Prostate gland (tissue), 2 donors: ENCODE results near the gene ALDH1L1. TPM values are rescaled to one million over a fixed set of nuclear protein-coding genes. Genes with fewer than 3 reads are reported as not detected.

ENCODE experiments used
- DNase-seq: peaks from one replicate; pipeline ENCODE4 v3.0.0-alpha.2; 2019; ENCODE audit warnings: low spot score
- H3K27ac ChIP-seq, 2 donors: fragments of 200-600 bp; sonication (generic); 2 replicates each; pipeline ENCODE4 v1.5.1; 2017 to 2019
- H3K27me3 ChIP-seq: fragments of 200-600 bp; sonication (generic); replicated peaks from 2 replicates; pipeline ENCODE4 v1.5.1; 2019; ENCODE audit not compliant: insufficient read depth
- H3K36me3 ChIP-seq, 2 donors: fragments of 200-600 bp; sonication (generic); 1 replicate in 1 of 2; 2 replicates in 1 of 2; pipeline versions ENCODE4 v1.5.1 to v1.8.1; 2017 to 2019
- H3K4me1 ChIP-seq: fragments of 200-600 bp; sonication (generic); replicated peaks from 2 replicates; pipeline ENCODE4 v1.5.1; 2019
- H3K4me3 ChIP-seq, 2 donors: fragments of 200-600 bp; sonication (generic); 2 replicates each; pipeline ENCODE4 v1.5.1; 2017 to 2019
- H3K9me3 ChIP-seq: fragments of 200-600 bp; sonication (generic); 2 replicates; pipeline ENCODE4 v1.5.1; 2017
- POLR2A ChIP-seq: fragments of 450-650 bp; IDR thresholded peaks from one replicate; pipeline ENCODE4 v1.6.1; 2016; ENCODE audit warnings: antibody characterized with exemption, mild to moderate bottlenecking
- POLR2AphosphoS5 ChIP-seq: sonication (generic); formaldehyde crosslinking; IDR thresholded peaks from one replicate; pipeline ENCODE4 v1.6.1; 2017; ENCODE audit warnings: antibody characterized with exemption
- WGBS: methylation state at CpG from one replicate; pipeline ENCODE4 v1.1.5; 2018; 5-methylcytosine and 5-hydroxymethylcytosine counted together
- intact Hi-C: fragments of 100-400 bp; cut with DNase I; formaldehyde crosslinking; loops from one replicate; pipeline ENCODE4 v1.14.2; 2022
- total RNA-seq, 2 donors: library from RNA; depleted of rRNA; stranded (reverse); fragments of >200 nt; gene quantifications; one replicate each; pipeline ENCODE4 v1.1.0, GENCODE V29; 2016
- TF ChIP-seq, protein P1 (sequence below), 4 experiments: fragments of 200-600 bp in 2 of 4; fragments of 450-650 bp in 2 of 4; sonication (generic) in 2 of 4; IDR thresholded peaks; 1 replicate in 3 of 4; 2 replicates in 1 of 4; pipeline ENCODE4 v1.5.1; 2016 to 2019; ENCODE audit warnings: antibody characterized with exemption in 4 of 4, mild to moderate bottlenecking in 2 of 4, moderate library complexity in 2 of 4

ALDH1L1 gene
- total RNA-seq, 2 donors from 2014 or later, result 19.6 to 57.3 TPM

DNA sequence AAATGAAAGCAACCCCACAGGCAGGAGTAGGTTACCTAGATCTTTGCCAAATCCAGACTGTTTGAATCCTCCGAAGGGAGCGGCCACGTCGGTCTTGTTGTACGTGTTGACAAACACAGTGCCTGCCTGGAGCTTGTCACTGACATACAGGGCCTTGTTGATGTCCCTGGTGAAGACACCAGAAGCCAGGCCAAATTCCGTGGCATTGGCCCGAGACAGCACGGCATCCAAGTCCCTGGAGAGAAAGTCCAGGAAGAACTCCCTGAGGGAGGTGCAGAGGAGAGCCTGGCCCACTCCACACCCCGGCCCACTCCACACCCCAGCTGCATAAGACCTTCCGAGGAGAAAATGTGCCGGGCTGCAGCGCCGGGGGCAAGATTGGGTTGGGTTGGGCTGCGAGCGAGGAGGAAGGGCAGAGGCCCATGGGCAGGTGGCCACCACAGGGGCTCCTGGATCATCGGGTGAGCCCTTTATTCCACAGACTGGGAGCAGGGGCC is 74.6 kb downstream of the ALDH1L1 start:
- TF ChIP-seq, protein P1, sequence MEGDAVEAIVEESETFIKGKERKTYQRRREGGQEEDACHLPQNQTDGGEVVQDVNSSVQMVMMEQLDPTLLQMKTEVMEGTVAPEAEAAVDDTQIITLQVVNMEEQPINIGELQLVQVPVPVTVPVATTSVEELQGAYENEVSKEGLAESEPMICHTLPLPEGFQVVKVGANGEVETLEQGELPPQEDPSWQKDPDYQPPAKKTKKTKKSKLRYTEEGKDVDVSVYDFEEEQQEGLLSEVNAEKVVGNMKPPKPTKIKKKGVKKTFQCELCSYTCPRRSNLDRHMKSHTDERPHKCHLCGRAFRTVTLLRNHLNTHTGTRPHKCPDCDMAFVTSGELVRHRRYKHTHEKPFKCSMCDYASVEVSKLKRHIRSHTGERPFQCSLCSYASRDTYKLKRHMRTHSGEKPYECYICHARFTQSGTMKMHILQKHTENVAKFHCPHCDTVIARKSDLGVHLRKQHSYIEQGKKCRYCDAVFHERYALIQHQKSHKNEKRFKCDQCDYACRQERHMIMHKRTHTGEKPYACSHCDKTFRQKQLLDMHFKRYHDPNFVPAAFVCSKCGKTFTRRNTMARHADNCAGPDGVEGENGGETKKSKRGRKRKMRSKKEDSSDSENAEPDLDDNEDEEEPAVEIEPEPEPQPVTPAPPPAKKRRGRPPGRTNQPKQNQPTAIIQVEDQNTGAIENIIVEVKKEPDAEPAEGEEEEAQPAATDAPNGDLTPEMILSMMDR (IDR thresholded peaks at IDR 0.05), result no peak
- TF ChIP-seq POLR2AphosphoS5 (no peak), POLR2A (no peak)
- DNase-seq, result no peak

DNA sequence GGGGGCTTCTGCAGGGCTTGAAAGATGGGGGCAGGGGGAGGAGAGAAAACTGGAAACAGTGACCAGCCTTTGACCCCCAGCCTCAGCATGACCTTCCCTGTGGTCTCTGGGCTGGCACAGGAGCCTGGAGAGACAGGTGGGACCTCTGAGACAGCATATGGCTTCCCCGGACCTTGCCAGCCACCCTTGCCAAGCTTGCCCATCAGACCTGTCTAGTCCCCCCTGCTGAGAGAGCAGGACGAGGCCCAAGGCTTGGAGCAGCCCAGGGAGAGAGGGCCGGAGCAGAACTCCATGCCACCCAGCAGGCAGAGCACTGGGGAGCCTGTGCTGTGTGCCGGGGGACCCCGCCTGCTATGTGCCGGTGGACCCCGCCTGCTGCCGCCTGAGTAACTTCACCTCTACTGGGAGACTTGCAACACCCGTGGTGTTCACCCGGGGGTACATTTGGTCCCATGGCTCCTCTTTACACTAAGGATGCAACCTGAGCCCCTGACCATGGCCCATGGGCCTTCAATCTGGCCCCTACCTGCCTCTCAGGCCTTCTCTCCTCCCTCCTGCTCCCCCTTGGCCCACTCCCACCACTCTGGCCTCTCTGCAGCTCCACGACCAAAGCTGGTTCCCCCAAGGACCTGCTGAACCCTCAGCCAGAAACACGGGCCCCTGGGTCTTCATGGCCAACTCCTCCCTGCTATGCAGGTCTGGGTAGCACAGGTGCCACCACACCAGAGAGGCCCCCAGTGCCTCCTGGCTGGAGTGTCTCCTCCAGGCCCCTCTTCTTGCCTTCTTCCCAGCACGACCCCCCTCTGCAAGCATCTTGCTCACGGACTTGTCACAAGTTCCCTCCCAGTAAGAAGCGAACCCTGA is 75.4 kb downstream of the ALDH1L1 start:
- DNase-seq, result no peak
- Histone ChIP-seq H3K4me1 (no peaks in the 10 kb centered on the region), H3K36me3 (no peaks in the 10 kb centered on the region), H3K27me3 (no peaks in the 10 kb centered on the region), H3K27ac (no peak overlapping the region), H3K4me3 (no peak overlapping the region), H3K9me3 (no peaks in the 10 kb centered on the region)
- WGBS, result 90% methylated on average over 11 of the region's 15 CpGs
- intact Hi-C loops, result no loop called here
- TF ChIP-seq POLR2A (no peak), POLR2AphosphoS5 (no peak)
- TF ChIP-seq, protein P1 (IDR thresholded peaks at IDR 0.05), result no peak

More for the DNA sequence above, 74.6 kb downstream of the ALDH1L1 start:
- WGBS, result 89% methylated on average over 14 of the region's 16 CpGs
- no peak overlapping the region for H3K27ac ChIP-seq
- H3K9me3 ChIP-seq, result no peaks in the 10 kb centered on the region
- no peaks in the 10 kb centered on the region for H3K27me3 ChIP-seq
- intact Hi-C loops, result no loop called here
- H3K36me3 ChIP-seq, result no peaks in the 10 kb centered on the region
- H3K4me1 ChIP-seq, result no peaks in the 10 kb centered on the region
- H3K4me3 ChIP-seq, result no peak overlapping the region

DNA sequence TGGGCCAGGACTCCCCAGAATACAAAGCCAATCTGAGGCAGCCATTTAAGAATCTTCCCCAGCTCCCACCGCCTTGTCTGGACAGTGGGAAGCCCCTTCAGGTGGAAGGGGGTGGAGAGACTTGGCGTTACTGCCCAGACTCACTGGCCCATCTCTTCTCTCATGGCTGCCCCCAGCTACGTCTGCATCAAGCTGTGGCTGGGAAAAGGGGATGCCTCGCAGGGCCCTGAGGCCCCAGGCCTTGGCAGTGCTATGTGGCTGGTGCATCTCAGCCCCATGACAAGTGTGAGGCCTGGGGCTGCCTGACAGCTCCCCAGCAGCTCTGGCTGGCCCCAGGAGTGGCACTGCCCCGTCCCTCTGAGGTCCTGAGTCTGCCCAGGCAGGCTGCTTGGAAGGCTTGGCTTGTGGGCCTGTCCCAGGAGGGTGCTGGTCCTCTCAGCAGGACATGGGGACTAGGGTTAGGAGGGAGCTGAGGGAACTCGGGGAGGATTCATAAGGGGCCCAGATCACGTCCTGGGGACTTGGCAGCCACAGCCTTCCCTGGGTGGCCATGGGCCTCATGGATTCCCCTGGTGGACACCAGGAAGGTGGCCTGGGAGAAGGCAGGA is 76.3 kb downstream of the ALDH1L1 start:
- Histone ChIP-seq H3K4me3 (no peak overlapping the region), H3K4me1 (no peaks in the 10 kb centered on the region), H3K27ac (no peak overlapping the region), H3K36me3 (no peaks in the 10 kb centered on the region), H3K9me3 (no peaks in the 10 kb centered on the region), H3K27me3 (no peaks in the 10 kb centered on the region)
- 85% methylated on average over 7 of the region's 7 CpGs for WGBS
- TF ChIP-seq, protein P1 (IDR thresholded peaks at IDR 0.05), result no peak
- TF ChIP-seq POLR2AphosphoS5 (no peak), POLR2A (no peak)
- intact Hi-C loops, result no loop called here
- DNase-seq, result no peak

DNA sequence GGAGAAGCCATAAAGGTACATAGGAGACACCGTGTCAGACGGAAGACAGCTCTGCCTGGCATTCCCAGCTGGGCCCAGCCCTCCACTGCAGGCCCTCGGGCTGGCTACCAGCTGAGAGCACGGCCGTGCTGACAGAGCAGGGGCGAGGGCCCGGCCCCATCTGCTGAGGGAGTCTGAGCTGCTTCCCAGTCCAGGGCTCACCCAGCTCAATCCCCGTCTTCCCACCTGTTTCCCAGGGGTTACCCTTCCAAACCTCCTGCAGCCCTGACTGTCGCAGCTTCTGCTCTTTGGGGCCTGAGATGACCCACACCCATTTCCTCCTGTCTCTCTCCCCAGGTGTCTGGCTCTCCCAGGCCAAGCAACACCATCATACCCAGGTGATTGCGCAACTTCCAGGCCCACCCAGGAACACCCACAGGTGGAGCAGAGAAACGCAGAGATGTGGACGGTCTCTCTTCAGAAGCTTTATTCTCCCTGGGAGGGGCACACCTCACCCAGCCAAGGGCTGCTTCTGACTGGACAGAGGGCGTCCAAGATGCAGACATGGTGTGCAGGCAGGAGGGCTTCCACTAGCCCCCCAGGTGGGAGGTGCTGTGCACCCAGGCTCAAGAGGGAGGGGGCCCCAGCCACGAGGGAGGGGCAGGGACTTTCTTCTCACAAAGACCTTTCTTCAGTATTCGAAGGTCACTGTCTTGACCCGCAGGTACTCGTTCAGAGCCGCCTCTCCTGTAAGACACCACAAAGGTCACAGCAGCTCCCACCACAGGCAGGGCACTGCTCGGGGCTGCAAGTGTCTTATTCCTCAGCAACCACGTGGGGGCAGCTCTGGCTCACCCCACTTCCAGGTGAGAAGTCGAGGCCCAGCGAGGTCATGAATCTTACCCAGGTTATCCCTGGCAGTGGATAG is 77.0 kb downstream of the ALDH1L1 start:
- intact Hi-C loops, result no loop called here
- 83% methylated on average over 22 of the region's 22 CpGs for WGBS
- H3K9me3 ChIP-seq, result no peaks in the 10 kb centered on the region
- no peak for DNase-seq
- H3K27ac ChIP-seq, result no peak overlapping the region
- H3K4me3 ChIP-seq, result no peak overlapping the region
- H3K36me3 ChIP-seq, result no peaks in the 10 kb centered on the region
- no peaks in the 10 kb centered on the region for H3K4me1 ChIP-seq
- H3K27me3 ChIP-seq, result no peaks in the 10 kb centered on the region
- TF ChIP-seq, protein P1 (IDR thresholded peaks at IDR 0.05), result no peak
- TF ChIP-seq POLR2AphosphoS5, result no peak
- no peak for TF ChIP-seq POLR2A
